K562 (cell line): ENCODE results near the gene NEDD8. TPM values are rescaled to one million over a fixed set of nuclear protein-coding genes. Genes with fewer than 3 reads are reported as not detected.
A peak's percentile ranks its signal among the peaks of the same experiment; 100 is the strongest.

Experiments used
- ATF1 ChIP-seq, 2 experiments: fragments of 450-650 bp in 1 of 2; IDR thresholded peaks; 2 replicates each; pipeline ENCODE4 v1.6.1; 2016; ENCODE audit warnings: missing compliant biosample characterization in 1 of 2, missing genetic modification characterization in 1 of 2
- CBX3 ChIP-seq, 2 experiments: IDR thresholded peaks; 1 replicate in 1 of 2; 2 replicates in 1 of 2; pipeline ENCODE4 v1.6.1; 2012; ENCODE audit warnings: inconsistent platforms in 2 of 2, low read length in 2 of 2, borderline replicate concordance in 1 of 2, control low read depth in 1 of 2
- ELF2 ChIP-seq: fragments of 250-450 bp; sonication (Bioruptor Pico); IDR thresholded peaks from 2 replicates; pipeline ENCODE4 v1.5.0; 2021; ENCODE audit warnings: mild to moderate bottlenecking
- ELF4 ChIP-seq: fragments of 450-650 bp; formaldehyde crosslinking; IDR thresholded peaks from 2 replicates; pipeline ENCODE4 v1.4.0; 2022; ENCODE audit warnings: missing genetic modification characterization
- EP300 ChIP-seq: IDR thresholded peaks from 2 replicates; pipeline ENCODE4 v1.6.1; 2012; ENCODE audit warnings: low read length, improper control_type of control experiment
- FOSL1 ChIP-seq: fragments of 200-800 bp; sonication (Bioruptor generic); conservative IDR thresholded peaks from 2 replicates; pipeline ENCODE4 v1.6.1; 2016; ENCODE audit warnings: missing genetic modification characterization, missing compliant biosample characterization
- HNRNPLL ChIP-seq: fragments of 200-400 bp; formaldehyde crosslinking; IDR thresholded peaks from 2 replicates; pipeline ENCODE4 v1.6.1; 2017; ENCODE audit warnings: low read length, low read depth, mild to moderate bottlenecking; ENCODE audit not compliant: poor library complexity, severe bottlenecking
- NFXL1 ChIP-seq: fragments of 450-650 bp; formaldehyde crosslinking; IDR thresholded peaks from 2 replicates; pipeline ENCODE4 v1.4.0; 2021; ENCODE audit warnings: mild to moderate bottlenecking
- NUFIP1 ChIP-seq: fragments of 450-650 bp; IDR thresholded peaks from 2 replicates; pipeline ENCODE4 v1.6.1; 2018; ENCODE audit not compliant: partially characterized antibody
- PTRF ChIP-seq: fragments of 450-650 bp; IDR thresholded peaks from 2 replicates; pipeline ENCODE4 v1.6.1; 2016; ENCODE audit warnings: mild to moderate bottlenecking, missing genetic modification characterization, missing compliant biosample characterization
- RFX5 ChIP-seq: IDR thresholded peaks from 2 replicates; pipeline ENCODE4 v1.6.1; 2011; ENCODE audit warnings: low read depth, mild to moderate bottlenecking, improper control_type of control experiment, low read length
- SMC3 ChIP-seq: conservative IDR thresholded peaks from 2 replicates; pipeline ENCODE4 v1.6.1; 2011; ENCODE audit warnings: low read depth, low read length, improper control_type of control experiment; ENCODE audit not compliant: insufficient read depth
- STAG1 ChIP-seq: sonication (generic); formaldehyde crosslinking; IDR thresholded peaks from 2 replicates; pipeline ENCODE4 v1.5.0; 2020; ENCODE audit warnings: missing genetic modification reagents, borderline replicate concordance
- ZNF184 ChIP-seq: sonication (generic); formaldehyde crosslinking; IDR thresholded peaks from 2 replicates; pipeline ENCODE4 v1.5.0; 2020; ENCODE audit warnings: missing genetic modification reagents
- polyA plus RNA-seq, 8 experiments: library from polyadenylated mRNA; depleted of rRNA in 4 of 8; stranded (reverse) in 5 of 8; unstranded in 3 of 8; fragments of >200 nt; fragmentation: Nextera tagmentation in 2 of 8; fragmentation: Illumina TruSeq in 1 of 8; extraction: Ambion mirVana in 2 of 8; extraction: Trizol in 1 of 8; gene quantifications; 2 replicates each; pipeline versions ENCODE4 v1.2.1 to v1.2.3, GENCODE V29; 2011 to 2014; ENCODE audit warnings: inconsistent platforms in 1 of 8, missing spikeins in 1 of 8
- total RNA-seq, 7 experiments: library from RNA; depleted of rRNA in 6 of 7; stranded (reverse); fragments of >200 nt in 6 of 7; fragmentation: Illumina TruSeq in 2 of 7; extraction: Trizol in 2 of 7; gene quantifications; 2 replicates each; pipeline versions ENCODE4 v1.2.1 to v1.2.3, GENCODE V29; 2011 to 2021; ENCODE audit warnings: low replicate concordance in 1 of 7

Gene NEDD8
- total and polyA plus RNA-seq, 9 of the 15 experiments (the other 6 are each of a cell fraction or from before 2014, with no cell fraction given) = 142 to 691 (median 260) TPM

- TF ChIP-seq SMC3 = 0 out of 2 replicates have a peak, but pooled peaks have one; percentile 18
- TF ChIP-seq CBX3 (IDR thresholded peaks at IDR 0.05; ENCODE audit: borderline replicate concordance in 1 of 2, low read length in 2 of 2) = 0 out of 3 replicates have a peak, but pooled peaks of 1 of the 2 experiments have one; percentile 45
- TF ChIP-seq RFX5 = no peak
- 0 out of 2 replicates have a peak, but pooled peaks have one; percentile 50 for TF ChIP-seq ELF2 (CRISPR knock-in tag)
- no peak for TF ChIP-seq ELF4 (CRISPR knock-in tag)
- peak; percentile 49 for TF ChIP-seq HNRNPLL
- 0 out of 2 replicates have a peak, but pooled peaks have one; percentile 25 for TF ChIP-seq FOSL1 (tag)
- no peak for TF ChIP-seq ATF1 (CRISPR knock-in tag; IDR thresholded peaks at IDR 0.05)
- TF ChIP-seq ATF1 (tag; IDR thresholded peaks at IDR 0.05) = peak; percentile 74
- no peak for TF ChIP-seq PTRF
- no peak for TF ChIP-seq NFXL1
- TF ChIP-seq EP300 = 0 out of 2 replicates have a peak, but pooled peaks have one; percentile 16
- TF ChIP-seq NUFIP1 = no peak
- no peak for TF ChIP-seq STAG1 (CRISPR knock-in tag)
- no peak for TF ChIP-seq ZNF184 (CRISPR knock-in tag)
Observed at GRCh38 chr14:24271134-24271833, 39.1 kb upstream of the NEDD8 start, which contains the start of gene RABGGTA (continued).
